HUDEP-2 (cell line): ENCODE data around the gene IGF1R.

Source experiments
- DNase-seq, 76 experiments: peaks; one replicate each; lab custom pipeline; 2025; ENCODE audit not compliant: unreplicated experiment in 76 of 76; lab: John Stamatoyannopoulos, UW

The IGF1R gene

DNA sequence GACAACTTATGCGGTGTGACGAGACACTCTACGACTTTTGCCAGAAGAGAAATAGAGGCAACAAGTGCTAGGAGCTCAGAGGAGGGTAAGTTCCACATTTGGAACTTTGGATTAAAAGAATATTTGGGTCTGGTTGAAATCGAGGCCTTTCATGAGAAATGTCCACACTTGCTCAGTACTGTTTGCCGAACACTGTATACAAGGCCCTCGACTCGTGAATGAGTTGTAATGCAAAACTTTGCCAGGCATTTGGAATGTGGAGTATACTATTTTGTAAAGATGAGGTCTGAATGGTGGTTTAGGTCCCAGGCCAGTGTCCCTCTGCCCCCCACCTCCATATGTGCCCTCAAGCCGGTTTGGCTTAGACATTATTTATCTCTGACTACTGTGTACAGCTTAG, 73.9 kb downstream of the IGF1R start:
- no peak for DNase-seq

DNA sequence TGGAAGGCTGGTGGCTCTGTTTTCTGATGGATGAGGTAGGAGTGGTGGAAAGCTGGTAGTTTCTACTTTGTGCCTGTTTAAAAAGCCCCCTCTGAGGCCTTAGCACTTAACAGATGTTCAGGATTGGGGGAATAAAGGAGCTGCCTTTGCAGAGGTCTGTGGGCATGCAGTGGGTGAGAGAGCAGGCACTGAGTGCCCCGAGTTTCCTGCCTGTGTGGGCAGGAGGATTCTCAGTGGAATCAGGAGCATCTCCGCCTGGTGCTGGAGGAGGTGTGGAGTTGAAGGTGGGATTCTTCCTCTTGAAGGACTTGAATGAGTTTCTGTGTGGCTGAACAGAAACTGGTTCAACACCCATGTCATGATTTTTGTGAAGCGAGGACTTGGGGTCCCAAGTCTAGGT, 74.3 kb downstream of the IGF1R start:
- no peak for DNase-seq

DNA sequence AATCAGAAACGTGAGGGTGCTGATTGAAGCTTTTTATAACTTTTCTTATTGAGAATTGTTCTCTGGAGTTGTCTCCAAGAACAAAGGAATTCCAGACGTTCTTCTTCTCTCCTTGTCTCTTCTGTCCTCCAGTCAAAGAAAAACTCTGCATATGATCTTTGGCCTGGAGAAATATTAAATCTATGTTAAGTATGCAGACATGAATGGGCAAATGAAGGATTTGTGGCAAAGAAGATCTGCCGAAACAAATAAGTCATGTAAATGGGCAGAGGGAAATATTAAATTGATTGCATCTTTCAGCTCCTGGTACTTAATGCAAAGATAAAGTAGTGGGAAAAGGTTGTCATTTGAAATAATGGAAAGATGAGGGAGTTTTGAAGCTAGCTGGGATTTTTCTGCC, 74.9 kb downstream of the IGF1R start:
- no peak for DNase-seq

DNA sequence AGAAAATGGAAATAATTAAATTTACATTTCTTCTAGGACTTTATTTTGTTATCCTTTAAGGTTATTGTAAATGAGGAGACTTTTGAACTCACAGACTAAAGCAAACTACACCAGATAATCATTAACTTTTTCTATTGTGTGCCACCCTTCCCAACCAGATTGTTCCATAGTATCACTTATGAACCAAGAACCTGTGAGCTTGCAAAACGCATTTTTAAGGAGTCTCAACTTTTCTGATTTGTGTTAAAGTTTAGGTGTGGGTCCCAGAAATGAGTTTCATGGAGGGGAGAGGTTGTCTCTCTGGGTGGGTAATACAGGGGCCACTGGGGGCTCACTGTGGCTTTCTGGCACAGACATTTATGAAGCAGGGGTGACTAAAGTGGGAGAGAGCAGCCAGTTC, 75.7 kb downstream of the IGF1R start:
- DNase-seq, result no peak

DNA sequence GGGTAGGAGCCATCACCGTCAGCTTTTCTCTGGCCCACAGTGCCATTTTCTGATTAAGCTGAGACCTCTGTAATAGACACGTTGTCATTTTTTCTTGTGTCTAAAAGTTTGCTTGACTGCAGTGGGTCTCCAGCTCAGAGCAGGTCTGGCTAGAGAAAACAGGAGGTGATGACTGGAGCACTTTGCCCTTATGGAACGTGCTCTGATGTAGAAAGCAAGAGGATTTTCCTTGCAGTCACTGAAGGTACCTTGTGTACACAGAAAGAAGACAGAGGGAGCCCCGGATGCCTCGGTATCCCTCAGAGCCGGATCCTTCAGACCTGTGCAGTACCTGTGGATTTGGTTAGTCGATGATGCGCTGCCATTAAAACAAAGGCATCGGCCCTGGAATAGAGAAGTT, 76.2 kb downstream of the IGF1R start:
- DNase-seq, result no peak

DNA sequence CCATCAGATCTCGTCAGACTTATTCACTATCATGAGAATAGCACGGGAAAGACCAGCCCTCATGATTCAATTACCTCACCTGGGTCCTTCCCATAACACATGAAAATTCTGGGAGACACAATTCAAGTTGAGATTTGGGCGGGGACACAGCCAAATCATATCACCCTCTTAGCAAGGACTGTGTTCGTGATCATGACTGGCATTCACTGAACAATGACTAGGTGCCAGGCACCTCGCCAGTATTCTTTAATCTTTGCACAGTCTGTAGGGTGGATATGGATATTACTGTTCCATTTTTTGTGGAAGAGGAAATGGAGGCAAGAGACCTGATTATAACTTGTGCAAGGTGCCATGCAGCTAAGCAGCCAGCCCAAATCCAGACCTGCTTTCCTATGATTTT, 77.5 kb downstream of the IGF1R start:
- no peak for DNase-seq

DNA sequence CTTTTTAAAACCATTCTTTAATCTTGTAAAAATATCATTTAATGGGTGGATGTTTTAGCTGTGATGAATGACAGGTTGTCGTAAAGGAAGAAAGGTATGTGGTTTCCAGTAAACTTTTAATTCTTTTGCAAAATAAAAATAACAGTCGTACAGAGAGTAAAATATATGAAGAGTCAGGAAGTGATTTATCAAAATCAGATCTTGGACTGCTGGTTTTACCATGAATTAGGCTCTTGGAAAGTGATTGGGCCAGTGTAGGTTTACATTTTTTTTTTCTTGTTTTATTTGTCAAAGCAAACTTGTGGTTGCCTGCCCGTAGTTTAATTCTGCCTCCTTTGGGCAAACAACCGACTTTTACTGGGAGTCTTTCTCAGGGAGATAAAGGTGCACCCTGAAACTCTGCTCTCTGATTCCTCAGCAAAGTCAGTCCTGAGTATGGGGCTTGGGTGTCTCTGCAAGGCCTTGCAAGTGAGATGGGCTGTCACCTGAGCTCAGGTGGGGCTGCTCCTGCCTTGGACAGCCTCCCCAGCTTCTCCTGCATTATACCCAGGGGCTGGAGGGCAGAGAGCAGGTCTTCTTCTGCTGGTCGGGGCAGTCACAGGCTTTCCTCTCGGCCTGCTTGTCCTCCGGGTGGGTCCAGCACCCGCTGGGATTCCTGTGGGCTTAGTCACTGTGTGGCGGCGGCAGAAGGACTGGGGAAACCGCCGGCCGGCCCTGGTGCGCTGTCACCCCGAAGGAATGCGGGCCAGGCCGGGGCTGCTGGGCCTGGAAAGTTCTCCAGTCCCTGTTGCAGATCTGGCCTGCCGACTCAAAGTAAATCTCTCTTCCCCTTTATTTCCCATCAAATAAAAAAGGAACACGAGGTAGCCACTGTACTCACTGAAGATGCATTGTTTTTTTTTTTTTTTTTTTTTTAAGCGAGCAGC, 79.0 kb downstream of the IGF1R start:
- DNase-seq, result no peak

DNA sequence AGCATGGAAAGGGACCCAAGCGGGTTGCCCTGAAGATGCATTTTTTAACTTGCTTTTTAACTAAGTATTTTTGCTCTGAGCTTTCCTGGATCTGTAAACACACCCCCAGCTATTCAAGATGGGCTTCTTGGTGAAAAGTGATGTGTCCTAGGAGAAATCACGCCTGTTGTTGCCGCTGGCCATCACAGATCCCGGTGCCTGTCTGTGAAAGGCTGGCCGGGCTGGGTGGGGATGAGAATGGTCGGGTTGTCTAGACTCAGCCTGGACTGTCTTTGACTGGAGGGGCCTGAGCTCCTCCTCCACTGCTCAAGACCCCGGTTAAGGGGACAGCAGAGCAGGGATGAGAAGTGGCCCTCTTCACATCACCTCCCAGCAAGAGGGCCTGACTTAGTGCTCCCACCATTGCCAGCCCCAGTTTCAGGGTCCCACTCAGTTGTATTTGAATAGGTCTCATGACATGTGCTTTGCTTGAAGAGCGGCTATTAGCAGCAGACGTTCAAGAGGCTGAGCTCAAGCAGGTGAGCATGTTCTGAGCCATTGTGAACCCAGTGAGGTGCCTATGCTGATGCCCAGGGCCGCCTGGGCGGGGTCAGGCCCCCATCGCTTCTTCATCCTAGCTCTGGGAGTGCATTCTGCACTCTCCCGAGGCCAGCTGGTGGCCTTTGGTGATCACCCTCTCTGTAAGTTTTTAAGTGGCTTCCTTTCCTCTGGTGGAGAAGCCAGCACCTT, 79.9 kb downstream of the IGF1R start:
- DNase-seq, result no peak

DNA sequence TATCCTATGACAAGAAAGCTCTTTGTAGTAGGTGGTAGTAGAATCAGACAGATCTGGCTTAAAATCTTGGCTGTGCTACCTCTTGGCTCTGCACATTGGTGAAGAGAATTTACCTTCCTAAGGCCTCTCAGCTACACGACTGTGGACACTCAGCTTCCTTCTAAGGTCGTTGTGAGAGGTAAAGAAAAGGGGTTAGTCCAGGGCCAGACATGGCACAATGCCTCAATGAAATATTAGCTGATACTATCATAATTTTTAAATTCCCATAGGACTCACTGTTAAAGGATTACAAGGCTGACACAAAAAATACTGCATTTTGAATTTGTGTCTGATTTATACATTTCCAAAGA, 80.4 kb downstream of the IGF1R start:
- no peak for DNase-seq

DNA sequence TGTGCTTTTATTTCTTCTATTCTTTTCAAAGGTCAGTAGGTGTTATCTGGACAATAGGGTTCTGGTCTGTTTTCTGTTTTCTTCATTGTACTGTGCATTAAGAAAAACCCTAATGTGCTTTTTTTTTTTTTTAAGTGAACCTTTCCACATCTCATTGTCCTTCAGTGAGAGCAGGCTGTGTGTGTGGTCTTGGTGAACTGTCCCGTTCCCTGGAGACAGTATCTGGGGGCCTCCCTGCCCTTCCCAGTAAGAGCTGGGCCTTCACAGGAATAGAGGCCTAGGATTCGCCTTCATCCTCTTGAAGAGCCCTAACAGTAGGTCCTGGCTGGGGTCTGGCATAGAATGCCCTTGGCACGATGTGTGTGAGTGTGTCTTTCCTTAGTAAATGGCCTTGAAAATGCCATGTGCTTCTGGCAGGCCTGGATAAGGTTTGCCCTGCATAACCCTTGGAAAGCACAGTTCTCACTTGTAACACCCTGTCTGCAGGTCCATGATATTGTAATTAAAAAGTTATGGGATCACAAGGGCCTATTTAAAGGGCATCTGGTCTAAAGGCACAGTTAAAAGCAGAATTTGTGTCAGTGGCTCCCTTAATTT, 81.2 kb downstream of the IGF1R start:
- DNase-seq, result no peak

DNA sequence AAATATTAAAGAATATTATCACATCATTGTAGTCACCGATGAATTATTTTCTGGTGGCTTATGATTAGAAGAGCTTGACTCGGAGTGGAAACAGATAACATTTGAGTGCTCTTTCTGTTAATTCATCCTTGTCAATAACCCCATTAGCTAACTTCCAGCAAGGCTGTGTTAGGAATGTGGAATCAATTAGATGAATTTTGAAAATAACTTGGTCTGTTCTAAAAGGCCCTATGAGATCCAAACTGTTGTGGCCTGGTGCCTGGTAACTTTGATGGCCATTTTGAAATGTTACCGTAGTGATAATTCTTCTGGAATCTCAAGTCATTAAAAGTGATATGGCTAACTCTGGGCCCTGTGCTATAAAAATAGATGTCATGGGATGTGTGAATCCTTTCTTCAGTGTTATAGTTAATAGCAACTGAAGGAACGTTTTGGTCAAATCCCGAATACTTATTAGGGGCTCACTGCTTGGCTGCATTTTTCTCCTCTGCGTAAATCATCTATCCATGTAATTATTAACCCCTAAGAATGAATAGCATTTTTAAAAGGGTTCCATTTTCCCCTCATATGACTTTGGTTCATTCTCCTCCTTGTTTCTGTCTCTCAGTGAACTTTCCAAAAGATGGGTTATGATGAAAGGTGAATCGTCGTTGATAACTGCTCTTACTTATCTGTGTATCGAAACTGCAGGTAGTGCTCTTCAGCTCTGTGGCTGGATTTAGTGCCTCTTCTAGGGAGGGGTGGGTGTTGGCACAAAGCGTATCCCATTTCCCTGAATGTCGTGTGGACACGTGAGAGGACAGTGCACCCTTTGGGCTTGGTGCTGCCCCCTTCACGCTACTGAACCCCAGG, 82.7 kb downstream of the IGF1R start:
- no peak for DNase-seq

DNA sequence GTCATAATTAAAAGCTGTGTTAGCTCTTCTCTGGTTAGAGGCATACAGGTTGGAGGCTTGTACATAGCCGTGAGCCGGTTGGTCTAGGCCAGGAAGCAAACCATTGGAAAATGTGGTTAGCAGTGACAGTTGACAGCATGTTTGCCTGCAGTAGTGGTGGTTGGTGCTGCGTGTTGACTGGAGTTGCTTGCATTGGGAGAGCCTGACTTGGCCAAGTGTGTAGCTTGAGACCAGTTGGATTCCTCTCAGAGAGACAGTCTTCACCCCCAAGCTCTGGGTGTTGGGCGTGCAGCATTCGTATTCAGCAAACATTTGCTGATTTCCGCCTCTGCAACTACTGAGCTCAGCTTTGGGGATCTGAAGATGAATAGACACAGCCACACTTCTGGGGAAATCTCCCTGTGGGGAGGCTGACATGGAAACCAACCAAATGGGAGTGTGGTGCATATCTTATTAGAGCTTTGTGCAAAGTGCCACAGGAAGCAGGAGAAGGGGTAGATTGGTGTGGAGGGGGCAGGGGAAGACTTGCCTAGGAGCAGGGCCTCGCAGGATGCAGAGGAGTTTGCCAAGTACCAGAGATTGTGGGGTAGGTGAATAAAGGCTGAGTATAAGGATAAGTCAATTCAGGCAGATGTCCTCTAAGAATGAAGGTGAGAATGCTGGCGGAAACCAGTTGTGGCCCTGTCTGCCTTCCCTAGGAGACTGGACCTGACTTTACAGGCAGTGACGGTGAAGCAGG, 83.5 kb downstream of the IGF1R start:
- no peak for DNase-seq

DNA sequence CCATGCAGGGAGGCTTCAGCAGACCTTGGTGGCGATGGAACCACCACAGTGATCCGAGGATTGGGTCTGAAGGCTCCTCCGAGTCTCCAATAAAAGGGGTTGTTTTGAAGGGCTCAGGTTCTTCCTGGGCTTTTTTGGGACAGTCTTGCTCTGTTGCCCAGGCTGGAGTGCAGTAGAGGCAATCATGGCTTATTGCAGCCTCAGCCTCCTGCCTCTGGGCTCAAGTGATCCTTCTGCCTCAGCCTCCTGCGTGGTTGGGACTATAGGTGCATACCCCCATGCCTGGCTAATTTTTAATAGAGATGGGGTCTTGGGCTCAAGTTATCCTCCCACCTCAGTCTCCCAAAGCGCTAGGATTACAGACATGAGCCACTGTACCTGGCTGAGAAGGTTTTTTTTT, 84.8 kb downstream of the IGF1R start:
- no peak for DNase-seq

DNA sequence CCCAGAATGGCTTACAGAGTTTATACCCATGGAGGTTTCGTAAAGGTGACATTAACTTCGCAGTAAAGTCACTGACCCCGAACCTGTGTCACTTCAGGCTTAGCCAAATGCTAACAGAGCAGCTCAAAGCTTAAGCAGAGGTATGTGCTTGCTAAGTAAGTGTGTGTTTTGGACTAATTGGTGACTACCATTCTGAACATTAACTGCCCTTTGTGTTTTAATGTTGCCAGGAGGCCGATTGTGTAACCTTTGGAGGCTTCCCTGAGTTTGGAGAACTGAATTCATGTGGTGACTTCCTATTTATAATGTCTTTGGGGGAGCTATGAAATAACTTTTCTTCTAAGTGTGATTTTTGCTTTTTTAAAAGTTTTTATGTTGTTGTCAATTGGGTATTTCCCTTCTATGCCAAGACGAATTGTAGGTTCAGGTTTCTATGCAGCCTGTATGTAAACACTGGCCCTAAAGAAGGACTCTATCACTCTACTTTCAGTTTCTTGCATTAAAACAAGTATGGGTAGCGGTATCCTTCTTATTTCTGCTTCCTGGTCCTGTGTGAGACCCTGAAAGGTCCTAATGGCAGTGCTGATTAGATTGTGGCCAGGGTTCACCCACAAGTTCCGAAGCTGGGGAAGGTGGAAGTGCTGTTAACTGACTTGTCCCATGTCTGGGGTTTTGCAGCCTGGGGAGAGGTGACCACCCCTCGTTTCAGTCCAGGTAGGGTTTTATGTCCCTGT, 86.3 kb downstream of the IGF1R start:
- DNase-seq, result no peak

DNA sequence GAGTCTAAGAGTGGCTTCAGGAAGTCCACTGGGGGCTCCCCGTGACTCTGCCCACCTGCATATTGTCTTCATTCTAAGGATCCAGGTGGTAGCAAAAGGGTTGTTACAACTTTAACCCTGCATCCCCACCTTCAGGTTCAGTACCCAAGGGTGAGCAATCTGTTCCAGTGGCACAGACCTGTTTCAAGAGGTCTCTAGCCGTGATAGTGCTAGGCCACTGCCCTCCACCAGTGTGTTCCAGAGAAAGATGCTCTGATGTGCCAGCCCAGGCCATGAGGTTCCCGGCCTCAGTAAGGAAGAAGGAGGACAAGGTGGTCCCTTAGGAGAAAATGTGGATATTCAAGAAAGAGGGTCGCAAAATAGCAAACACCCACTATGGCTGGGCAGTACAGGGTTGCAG, 87.0 kb downstream of the IGF1R start:
- no peak for DNase-seq

DNA sequence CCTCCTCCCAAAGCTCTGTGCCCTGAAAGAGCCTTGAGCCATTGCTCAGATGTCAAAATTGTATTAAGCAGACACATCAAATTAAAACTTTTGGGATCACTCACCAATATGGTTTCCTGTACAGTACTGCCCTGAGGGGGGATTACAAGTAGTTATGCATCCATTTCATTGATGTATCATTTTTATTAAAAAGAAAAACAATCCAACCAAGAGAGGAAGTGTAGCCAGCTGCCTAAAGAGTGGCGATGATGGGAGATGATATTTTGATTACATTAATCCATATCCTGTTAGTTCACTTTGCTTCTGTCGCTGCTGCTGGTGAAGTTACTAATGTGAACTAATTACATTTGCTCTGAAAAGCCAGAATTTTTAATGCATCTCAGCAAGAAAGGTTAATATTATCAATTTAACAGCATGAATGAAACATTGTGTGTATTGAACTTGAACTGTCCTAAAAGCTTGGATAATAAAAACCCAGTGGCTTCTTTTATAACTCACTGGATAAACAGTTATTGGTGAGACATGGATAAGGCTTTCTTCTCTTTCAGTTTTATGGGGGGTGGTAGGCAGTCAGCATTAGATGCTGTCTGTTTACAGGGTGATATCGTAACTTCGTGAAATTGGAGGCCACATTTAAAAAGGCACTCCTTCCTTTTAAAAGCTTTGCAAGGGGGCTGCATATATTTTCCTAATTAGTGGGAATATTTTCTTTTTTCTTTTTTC, 87.7 kb downstream of the IGF1R start:
- DNase-seq, result no peak

DNA sequence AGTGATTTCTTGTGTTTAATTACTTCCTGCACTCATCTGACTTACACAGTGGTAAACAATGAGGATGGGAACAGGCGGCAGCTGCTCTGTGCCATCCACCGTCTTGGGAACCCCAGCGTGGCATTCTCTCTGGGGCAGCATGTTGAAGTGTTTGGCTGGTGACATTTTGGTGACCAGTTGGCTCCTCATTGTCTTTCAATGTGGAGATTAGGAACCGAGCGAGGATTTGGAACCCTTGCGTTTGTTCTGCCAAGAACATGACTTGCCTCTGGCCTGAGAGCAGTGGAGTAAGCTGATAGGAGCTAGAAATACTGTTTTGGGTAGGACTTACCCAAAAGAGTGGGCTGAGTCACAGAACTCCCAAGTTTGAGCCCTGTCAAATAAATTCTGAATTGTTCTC, 88.8 kb downstream of the IGF1R start:
- DNase-seq, result peak in 2 of 76 experiments; percentile 10 to 13

DNA sequence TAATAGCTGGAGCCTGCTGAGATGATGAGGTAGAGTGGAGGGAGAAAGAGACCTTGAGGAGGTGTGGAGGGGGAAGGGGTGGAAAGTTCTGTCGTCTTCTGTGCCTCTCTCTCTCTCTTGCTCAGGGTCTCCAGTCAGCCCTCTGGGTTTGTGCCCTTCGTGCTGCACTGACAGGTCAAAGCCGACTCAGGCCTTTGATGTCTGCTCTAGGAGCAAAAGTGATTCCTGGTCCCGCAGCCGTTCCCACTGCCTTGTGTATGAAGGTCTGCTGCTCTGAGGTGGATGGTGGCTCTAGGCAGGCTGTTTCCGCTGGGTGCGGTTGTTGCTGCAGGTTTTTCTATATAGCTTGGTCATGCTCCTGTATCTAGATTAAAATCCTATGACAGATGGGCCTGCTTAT, 89.4 kb downstream of the IGF1R start:
- no peak for DNase-seq
